HG03097 (cell line): ENCODE measurements around the gene B3GALT4.
A peak's percentile ranks its signal among the peaks of the same experiment; 100 is the strongest.
"Not testable (repeated sequence)": the region's sequence is repeated elsewhere in the genome, so short reads cannot be mapped to it uniquely, and the experiment has no call there.

Experiments used
- ATAC-seq: cut with Tn5 transposase; IDR thresholded peaks from one replicate; pipeline ENCODE4 v1.9.1; 2021; ENCODE audit not compliant: unreplicated experiment, low FRiP score

B3GALT4 gene

GRCh38 chr6:33271468-33272274 is 5.3 kb upstream of the B3GALT4 start, which contains the start of the genes RPS18 and VPS52:
Gene RPS18, plus strand, starts transcription at chr6:33272075. Its CDS starts 45 bp downstream, at chr6:33272120.
Gene VPS52, minus strand, starts transcription at chr6:33271876. Its CDS starts 201 bp downstream, at chr6:33271675.
- peak; percentile 79 for ATAC-seq

GRCh38 chr6:33272275-33273128 is 4.4 kb upstream of the B3GALT4 start:
- no peak for ATAC-seq

- no peak for ATAC-seq
Observed at GRCh38 chr6:33273129-33273923, 3.6 kb upstream of the B3GALT4 start.

GRCh38 chr6:33273924-33274902 is 2.7 kb upstream of the B3GALT4 start:
- ATAC-seq = no peak

GRCh38 chr6:33275795-33276580 is 935 bp upstream of the B3GALT4 start:
- ATAC-seq = not testable (repeated sequence)

- no peak for ATAC-seq
Observed at GRCh38 chr6:33276581-33276863, 401 bp upstream of the B3GALT4 start.

GRCh38 chr6:33277663-33278391 is 904 bp downstream of the B3GALT4 start:
- ATAC-seq = no peak

- no peak for ATAC-seq
Observed at GRCh38 chr6:33278392-33278741, 1.4 kb downstream of the B3GALT4 start.

GRCh38 chr6:33278810-33279209 is 1.9 kb downstream of the B3GALT4 start:
- no peak for ATAC-seq

GRCh38 chr6:33279257-33279695 is 2.4 kb downstream of the B3GALT4 start:
- no peak for ATAC-seq

- no peak for ATAC-seq
Observed at GRCh38 chr6:33279971-33280511, 3.1 kb downstream of the B3GALT4 start.

GRCh38 chr6:33280539-33280938 is 3.6 kb downstream of the B3GALT4 start:
- ATAC-seq = no peak

GRCh38 chr6:33285214-33285613 is 8.3 kb downstream of the B3GALT4 start:
- ATAC-seq = not testable (repeated sequence)

GRCh38 chr6:33286946-33287914 is 10.3 kb downstream of the B3GALT4 start:
- no peak for ATAC-seq

- ATAC-seq = no peak
Observed at GRCh38 chr6:33288141-33288920, 11.4 kb downstream of the B3GALT4 start.
